HCT116 (cell line): ENCODE results near the gene LBR. TPM values are rescaled to one million over a fixed set of nuclear protein-coding genes. Genes with fewer than 3 reads are reported as not detected.
A peak's percentile ranks its signal among the peaks of the same experiment; 100 is the strongest.

ENCODE experiments used
- ATAC-seq: fragments of 200-7000 bp; cut with Tn5 transposase; 2 replicates; pipeline ENCODE4 v1.9.1; 2020; ENCODE audit warnings: mild to moderate bottlenecking, moderate library complexity
- BruUV-seq: library from RNA; stranded (reverse); fragments of 400-500 nt; replicated peaks from 2 replicates; lab custom pipeline; 2021; lab: Mats Ljungman, UMichigan
- CTCF ChIA-PET: fragments of 300-600 bp; sonication (Branson Sonifier 250); formaldehyde crosslinking; loops from one replicate; lab custom pipeline; 2021; ENCODE audit warnings: antibody characterized with exemption; lab: Charles Lee
- POLR2A ChIA-PET: fragments of 300-600, 350-600 bp; sonication (Branson Sonifier 250); formaldehyde crosslinking; loops from one replicate; lab custom pipeline; 2021; ENCODE audit warnings: antibody characterized with exemption; lab: Charles Lee
- RAD21 ChIA-PET, 2 experiments: fragments of 300-600 bp; sonication (Branson Sonifier 250); formaldehyde crosslinking; loops; one replicate each; lab custom pipeline; 2023; ENCODE audit warnings: low total read pairs in 2 of 2; ENCODE audit not compliant: uncharacterized antibody in 2 of 2, unreplicated experiment in 2 of 2, low non-redundant PET in 1 of 2; lab: Charles Lee
- DNase-seq: peaks from one replicate; pipeline ENCODE4 v3.0.0-alpha.2; 2010; ENCODE audit warnings: low read depth, low spot score
- H2AFZ ChIP-seq: fragments of 200-600 bp; shearing (Covaris generic), sonication (generic); 2 replicates; pipeline ENCODE4 v1.6.1; 2017; ENCODE audit warnings: low read depth, mixed run types, mixed read lengths, antibody characterized with exemption, low read length; ENCODE audit not compliant: poor library complexity, severe bottlenecking
- H3K27ac ChIP-seq: 2 replicates; pipeline ENCODE4 v1.5.1; 2012; ENCODE audit warnings: low read depth, low read length
- H3K27me3 ChIP-seq: fragments of 200-600 bp; sonication (generic); 2 replicates; pipeline ENCODE4 v1.6.1; 2016; ENCODE audit warnings: mixed run types, low read length, mixed read lengths; ENCODE audit not compliant: insufficient read depth
- H3K36me3 ChIP-seq, 2 experiments: fragments of 200-500 bp in 1 of 2; fragments of 200-600 bp in 1 of 2; sonication (Bioruptor generic) in 1 of 2; sonication (generic) in 1 of 2; 2 replicates each; pipeline versions ENCODE4 v1.5.1 to v1.6.1; 2014 to 2016; ENCODE audit warnings: low read length in 2 of 2, inconsistent platforms in 1 of 2, mixed read lengths in 1 of 2, mixed run types in 1 of 2; ENCODE audit not compliant: insufficient read depth in 2 of 2, control insufficient read depth in 1 of 2
- H3K4me1 ChIP-seq, 2 experiments: fragments of 200-600 bp in 1 of 2; sonication (generic) in 1 of 2; 2 replicates each; pipeline versions ENCODE4 v1.5.1 to v1.6.1; 2012 to 2017; ENCODE audit warnings: low read length in 2 of 2, inconsistent platforms in 1 of 2, mild to moderate bottlenecking in 1 of 2, mixed read lengths in 1 of 2, mixed run types in 1 of 2, moderate library complexity in 1 of 2; ENCODE audit not compliant: insufficient read depth in 2 of 2, control insufficient read depth in 1 of 2
- H3K4me2 ChIP-seq: fragments of 200-600 bp; sonication (generic); 2 replicates; pipeline ENCODE4 v1.6.1; 2017; ENCODE audit warnings: mixed run types, low read length, mixed read lengths
- H3K4me3 ChIP-seq, 2 experiments: fragments of 200-600 bp in 1 of 2; sonication (generic) in 1 of 2; replicated peaks in 1 of 2; 2 replicates each; pipeline ENCODE4 v1.5.1; 2011 to 2016; ENCODE audit warnings: low read length in 2 of 2, control low read depth in 1 of 2, low read depth in 1 of 2, mild to moderate bottlenecking in 1 of 2, mixed read lengths in 1 of 2, mixed run types in 1 of 2
- H3K79me2 ChIP-seq: fragments of 200-600 bp; sonication (generic); 2 replicates; pipeline ENCODE4 v1.6.1; 2017; ENCODE audit warnings: mild to moderate bottlenecking, mixed run types, low read length, moderate library complexity, mixed read lengths; ENCODE audit not compliant: insufficient read depth
- H3K9ac ChIP-seq: fragments of 200-600 bp; sonication (generic); 2 replicates; pipeline ENCODE4 v1.6.1; 2016; ENCODE audit warnings: low read length, mixed read lengths
- H3K9me2 ChIP-seq: fragments of 200-600 bp; sonication (generic), shearing (Covaris generic); 2 replicates; pipeline ENCODE4 v1.6.1; 2017; ENCODE audit warnings: mixed run types, mild to moderate bottlenecking, moderate library complexity; ENCODE audit not compliant: insufficient read depth
- H3K9me3 ChIP-seq, 2 experiments: fragments of 200-500 bp in 1 of 2; fragments of 200-600 bp in 1 of 2; sonication (Bioruptor generic) in 1 of 2; sonication (generic) in 1 of 2; 2 replicates each; pipeline ENCODE4 v1.6.1; 2014 to 2017; ENCODE audit warnings: low read length in 2 of 2, mixed read lengths in 2 of 2, inconsistent platforms in 1 of 2, low read depth in 1 of 2, mild to moderate bottlenecking in 1 of 2, mixed run types in 1 of 2, moderate library complexity in 1 of 2; ENCODE audit not compliant: control insufficient read depth in 1 of 2, insufficient read depth in 1 of 2
- H4K20me1 ChIP-seq: fragments of 200-600 bp; sonication (generic), shearing (Covaris generic); 2 replicates; pipeline ENCODE4 v1.6.1; 2017; ENCODE audit warnings: mixed run types, mild to moderate bottlenecking, moderate library complexity; ENCODE audit not compliant: insufficient read depth
- CBX3 ChIP-seq: IDR thresholded peaks from 2 replicates; pipeline ENCODE4 v1.6.1; 2012; ENCODE audit warnings: low read depth
- CEBPB ChIP-seq: IDR thresholded peaks from 2 replicates; pipeline ENCODE4 v1.6.1; 2012; ENCODE audit warnings: low read depth
- EGR1 ChIP-seq: IDR thresholded peaks from 2 replicates; pipeline ENCODE4 v1.6.1; 2012; ENCODE audit warnings: low read depth
- ELF1 ChIP-seq: IDR thresholded peaks from 2 replicates; pipeline ENCODE4 v1.6.1; 2012; ENCODE audit warnings: low read depth, borderline replicate concordance
- EZH2 ChIP-seq: fragments of 200-600 bp; sonication (generic); IDR thresholded peaks from 2 replicates; pipeline ENCODE4 v1.6.1; 2017; ENCODE audit warnings: antibody characterized with exemption, mixed run types
- FOSL1 ChIP-seq: IDR thresholded peaks from 2 replicates; pipeline ENCODE4 v1.6.1; 2012; ENCODE audit warnings: low read depth
- JUND ChIP-seq: IDR thresholded peaks from 2 replicates; pipeline ENCODE4 v1.6.1; 2012
- POLR2A ChIP-seq: IDR thresholded peaks from 2 replicates; pipeline ENCODE4 v1.7.0; 2011; ENCODE audit warnings: borderline replicate concordance; ENCODE audit not compliant: insufficient read depth, insufficient read length; ENCODE audit errors: extremely low read depth
- POLR2AphosphoS5 ChIP-seq: IDR thresholded peaks from 2 replicates; pipeline ENCODE4 v1.6.1; 2011; ENCODE audit warnings: mild to moderate bottlenecking, low read depth, low read length, moderate library complexity
- RAD21 ChIP-seq: IDR thresholded peaks from 2 replicates; pipeline ENCODE4 v1.6.1; 2012; ENCODE audit warnings: low read depth, mild to moderate bottlenecking
- SP1 ChIP-seq: IDR thresholded peaks from 2 replicates; pipeline ENCODE4 v1.6.1; 2012; ENCODE audit warnings: low read depth
- SRF ChIP-seq: IDR thresholded peaks from 2 replicates; pipeline ENCODE4 v1.6.1; 2012; ENCODE audit warnings: low read depth
- TCF7L2 ChIP-seq: IDR thresholded peaks from 2 replicates; pipeline ENCODE4 v1.7.0; 2011; ENCODE audit warnings: borderline replicate concordance, inconsistent platforms; ENCODE audit not compliant: insufficient read depth, insufficient read length; ENCODE audit errors: extremely low read depth
- YY1 ChIP-seq: IDR thresholded peaks from 2 replicates; pipeline ENCODE4 v1.6.1; 2011; ENCODE audit warnings: low read length, low read depth, moderate library complexity, mild to moderate bottlenecking; ENCODE audit not compliant: insufficient replicate concordance; ENCODE audit errors: extremely low read depth
- ZFX ChIP-seq: fragments of 450-650 bp; IDR thresholded peaks from 2 replicates; pipeline ENCODE4 v1.6.1; 2017
- intact Hi-C: fragments of 100-400 bp; cut with micrococcal nuclease; formaldehyde crosslinking; loops from 2 replicates; pipeline ENCODE4 v1.10.0; 2022
- total RNA-seq: library from RNA; stranded (reverse); gene quantifications from one replicate; pipeline ENCODE4 v1.2.1, GENCODE V29; 2021; ENCODE audit not compliant: unreplicated experiment
- TF ChIP-seq, protein P1 (sequence below): IDR thresholded peaks from 2 replicates; pipeline ENCODE4 v1.6.1; 2011; ENCODE audit warnings: mild to moderate bottlenecking, low read length, moderate library complexity; ENCODE audit not compliant: insufficient replicate concordance; ENCODE audit errors: extremely low read depth
- TF ChIP-seq, protein P2 (sequence below): IDR thresholded peaks from 2 replicates; pipeline ENCODE4 v1.6.1; 2012
- TF ChIP-seq, protein P3 (sequence below), 3 experiments: fragments of 200-600 bp in 1 of 3; sonication (generic) in 1 of 3; IDR thresholded peaks in 2 of 3; conservative IDR thresholded peaks in 1 of 3; 2 replicates each; pipeline ENCODE4 v1.5.1; 2012 to 2017; ENCODE audit warnings: low read depth in 2 of 3, low read length in 2 of 3, antibody characterized with exemption in 1 of 3, borderline replicate concordance in 1 of 3, control low read depth in 1 of 3, mild to moderate bottlenecking in 1 of 3, mixed read lengths in 1 of 3, mixed run types in 1 of 3, moderate library complexity in 1 of 3; ENCODE audit not compliant: insufficient read depth in 1 of 3
- TF ChIP-seq, protein P4 (sequence below): IDR thresholded peaks from 2 replicates; pipeline ENCODE4 v1.6.1; 2012; ENCODE audit warnings: low read depth
- TF ChIP-seq, protein P5 (sequence below): IDR thresholded peaks from 2 replicates; pipeline ENCODE4 v1.6.1; 2012

The LBR gene
- total RNA-seq, 1 experiment from 2014 or later = 97.4 TPM

DNA sequence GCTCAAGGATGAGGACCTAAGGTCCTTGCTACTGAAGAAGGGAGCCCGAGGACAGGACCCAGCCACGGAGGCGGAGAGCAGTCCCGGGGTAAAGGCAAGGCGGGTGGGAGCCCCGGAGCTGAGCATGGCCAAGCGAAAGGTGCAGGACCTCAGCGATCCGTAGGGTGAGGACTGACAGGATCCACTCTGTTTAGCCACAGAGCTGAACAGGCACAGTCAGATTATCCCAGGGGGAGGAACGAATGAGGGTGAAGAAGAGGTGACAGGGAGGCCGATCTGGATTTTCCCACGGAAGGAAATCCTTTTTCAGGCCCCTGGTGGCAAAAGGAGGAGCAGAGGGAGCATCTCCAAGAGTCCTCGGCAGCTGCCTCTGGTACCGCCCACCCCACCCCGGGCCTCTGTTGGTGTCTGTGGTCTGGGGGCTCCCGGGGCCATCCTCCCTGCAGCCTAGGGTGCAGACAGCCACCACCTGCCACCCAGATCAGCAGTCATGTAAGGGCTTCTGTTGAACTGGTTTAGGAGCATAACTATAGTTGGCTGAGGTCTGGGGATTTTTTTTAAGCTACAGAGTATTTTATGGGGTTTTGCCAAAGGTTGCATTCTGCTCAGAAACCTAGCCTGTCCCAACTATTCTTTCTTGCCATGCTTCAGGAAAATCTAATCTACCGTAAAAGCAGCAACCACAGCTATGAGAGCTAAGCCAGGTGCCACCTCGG, 32.3 kb upstream of the LBR start:
- peaks cover 10 to 38% of the 10 kb centered on the region in 2 experiments for H3K4me1 ChIP-seq
- no peaks in the 10 kb centered on the region for H3K27me3 ChIP-seq
- H3K79me2 ChIP-seq = no peaks in the 10 kb centered on the region
- no peak for DNase-seq
- H3K4me2 ChIP-seq = no peak overlapping the region
- BruUV-seq = no TSS peak
- RAD21 ChIA-PET = no interaction called here
- intact Hi-C loops = no loop called here
- H3K27ac ChIP-seq = no peak overlapping the region
- H3K9me3 ChIP-seq = no peaks in the 10 kb centered on the region
- peak; percentile 26; the same call in 1 of the 2 replicates for ATAC-seq
- no peaks in the 10 kb centered on the region for H3K9me2 ChIP-seq
- H4K20me1 ChIP-seq = no peaks in the 10 kb centered on the region
- no peak overlapping the region for H3K9ac ChIP-seq
- H3K4me3 ChIP-seq = no peak overlapping the region
- no peak overlapping the region for H2AFZ ChIP-seq
- POLR2A ChIA-PET = no interaction called here
- TF ChIP-seq RAD21 (no peak), CEBPB (no peak), EGR1 (no peak), CBX3 (no peak), POLR2AphosphoS5 (no peak), JUND (no peak), SRF (no peak), YY1 (no peak), ZFX (no peak), ELF1 (no peak), TCF7L2 (no peak), FOSL1 (no peak), SP1 (no peak), POLR2A (no peak), EZH2 (no peak)
- TF ChIP-seq, protein P1, sequence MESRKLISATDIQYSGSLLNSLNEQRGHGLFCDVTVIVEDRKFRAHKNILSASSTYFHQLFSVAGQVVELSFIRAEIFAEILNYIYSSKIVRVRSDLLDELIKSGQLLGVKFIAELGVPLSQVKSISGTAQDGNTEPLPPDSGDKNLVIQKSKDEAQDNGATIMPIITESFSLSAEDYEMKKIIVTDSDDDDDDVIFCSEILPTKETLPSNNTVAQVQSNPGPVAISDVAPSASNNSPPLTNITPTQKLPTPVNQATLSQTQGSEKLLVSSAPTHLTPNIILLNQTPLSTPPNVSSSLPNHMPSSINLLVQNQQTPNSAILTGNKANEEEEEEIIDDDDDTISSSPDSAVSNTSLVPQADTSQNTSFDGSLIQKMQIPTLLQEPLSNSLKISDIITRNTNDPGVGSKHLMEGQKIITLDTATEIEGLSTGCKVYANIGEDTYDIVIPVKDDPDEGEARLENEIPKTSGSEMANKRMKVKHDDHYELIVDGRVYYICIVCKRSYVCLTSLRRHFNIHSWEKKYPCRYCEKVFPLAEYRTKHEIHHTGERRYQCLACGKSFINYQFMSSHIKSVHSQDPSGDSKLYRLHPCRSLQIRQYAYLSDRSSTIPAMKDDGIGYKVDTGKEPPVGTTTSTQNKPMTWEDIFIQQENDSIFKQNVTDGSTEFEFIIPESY = no peak
- TF ChIP-seq, protein P2, sequence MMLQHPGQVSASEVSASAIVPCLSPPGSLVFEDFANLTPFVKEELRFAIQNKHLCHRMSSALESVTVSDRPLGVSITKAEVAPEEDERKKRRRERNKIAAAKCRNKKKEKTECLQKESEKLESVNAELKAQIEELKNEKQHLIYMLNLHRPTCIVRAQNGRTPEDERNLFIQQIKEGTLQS = no peak
- TF ChIP-seq, protein P3, sequence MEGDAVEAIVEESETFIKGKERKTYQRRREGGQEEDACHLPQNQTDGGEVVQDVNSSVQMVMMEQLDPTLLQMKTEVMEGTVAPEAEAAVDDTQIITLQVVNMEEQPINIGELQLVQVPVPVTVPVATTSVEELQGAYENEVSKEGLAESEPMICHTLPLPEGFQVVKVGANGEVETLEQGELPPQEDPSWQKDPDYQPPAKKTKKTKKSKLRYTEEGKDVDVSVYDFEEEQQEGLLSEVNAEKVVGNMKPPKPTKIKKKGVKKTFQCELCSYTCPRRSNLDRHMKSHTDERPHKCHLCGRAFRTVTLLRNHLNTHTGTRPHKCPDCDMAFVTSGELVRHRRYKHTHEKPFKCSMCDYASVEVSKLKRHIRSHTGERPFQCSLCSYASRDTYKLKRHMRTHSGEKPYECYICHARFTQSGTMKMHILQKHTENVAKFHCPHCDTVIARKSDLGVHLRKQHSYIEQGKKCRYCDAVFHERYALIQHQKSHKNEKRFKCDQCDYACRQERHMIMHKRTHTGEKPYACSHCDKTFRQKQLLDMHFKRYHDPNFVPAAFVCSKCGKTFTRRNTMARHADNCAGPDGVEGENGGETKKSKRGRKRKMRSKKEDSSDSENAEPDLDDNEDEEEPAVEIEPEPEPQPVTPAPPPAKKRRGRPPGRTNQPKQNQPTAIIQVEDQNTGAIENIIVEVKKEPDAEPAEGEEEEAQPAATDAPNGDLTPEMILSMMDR (IDR thresholded peaks at IDR 0.05 in 2 of 3, conservative IDR thresholded peaks at IDR 0.05 in 1 of 3; ENCODE audit: borderline replicate concordance in 1 of 3, insufficient read depth in 1 of 3, low read depth in 2 of 3, low read length in 2 of 3) = no peak
- TF ChIP-seq, protein P4, sequence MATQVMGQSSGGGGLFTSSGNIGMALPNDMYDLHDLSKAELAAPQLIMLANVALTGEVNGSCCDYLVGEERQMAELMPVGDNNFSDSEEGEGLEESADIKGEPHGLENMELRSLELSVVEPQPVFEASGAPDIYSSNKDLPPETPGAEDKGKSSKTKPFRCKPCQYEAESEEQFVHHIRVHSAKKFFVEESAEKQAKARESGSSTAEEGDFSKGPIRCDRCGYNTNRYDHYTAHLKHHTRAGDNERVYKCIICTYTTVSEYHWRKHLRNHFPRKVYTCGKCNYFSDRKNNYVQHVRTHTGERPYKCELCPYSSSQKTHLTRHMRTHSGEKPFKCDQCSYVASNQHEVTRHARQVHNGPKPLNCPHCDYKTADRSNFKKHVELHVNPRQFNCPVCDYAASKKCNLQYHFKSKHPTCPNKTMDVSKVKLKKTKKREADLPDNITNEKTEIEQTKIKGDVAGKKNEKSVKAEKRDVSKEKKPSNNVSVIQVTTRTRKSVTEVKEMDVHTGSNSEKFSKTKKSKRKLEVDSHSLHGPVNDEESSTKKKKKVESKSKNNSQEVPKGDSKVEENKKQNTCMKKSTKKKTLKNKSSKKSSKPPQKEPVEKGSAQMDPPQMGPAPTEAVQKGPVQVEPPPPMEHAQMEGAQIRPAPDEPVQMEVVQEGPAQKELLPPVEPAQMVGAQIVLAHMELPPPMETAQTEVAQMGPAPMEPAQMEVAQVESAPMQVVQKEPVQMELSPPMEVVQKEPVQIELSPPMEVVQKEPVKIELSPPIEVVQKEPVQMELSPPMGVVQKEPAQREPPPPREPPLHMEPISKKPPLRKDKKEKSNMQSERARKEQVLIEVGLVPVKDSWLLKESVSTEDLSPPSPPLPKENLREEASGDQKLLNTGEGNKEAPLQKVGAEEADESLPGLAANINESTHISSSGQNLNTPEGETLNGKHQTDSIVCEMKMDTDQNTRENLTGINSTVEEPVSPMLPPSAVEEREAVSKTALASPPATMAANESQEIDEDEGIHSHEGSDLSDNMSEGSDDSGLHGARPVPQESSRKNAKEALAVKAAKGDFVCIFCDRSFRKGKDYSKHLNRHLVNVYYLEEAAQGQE = no peak
- TF ChIP-seq, protein P5, sequence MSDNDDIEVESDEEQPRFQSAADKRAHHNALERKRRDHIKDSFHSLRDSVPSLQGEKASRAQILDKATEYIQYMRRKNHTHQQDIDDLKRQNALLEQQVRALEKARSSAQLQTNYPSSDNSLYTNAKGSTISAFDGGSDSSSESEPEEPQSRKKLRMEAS = no peak
- H3K36me3 ChIP-seq = no peaks in the 10 kb centered on the region
- CTCF ChIA-PET = interaction anchor here (1.1 to 1.8 kb wide), 2 partner anchors 11 to 422 kb away, joined by 3 read pairs; partner anchors contain the start of gene TMEM63A
